Lung (tissue), 12 donors: ENCODE measurements around the gene NEIL3. TPM values are rescaled to one million over a fixed set of nuclear protein-coding genes. Genes with fewer than 3 reads are reported as not detected.
A peak's percentile ranks its signal among the peaks of the same experiment; 100 is the strongest.

Experiments used
- ATAC-seq: fragments of 200-7000 bp; cut with Tn5 transposase; one replicate; pipeline ENCODE4 v1.9.1; 2020; ENCODE audit warnings: moderate number of reproducible peaks; ENCODE audit not compliant: insufficient read depth, low FRiP score
- DNase-seq, 3 donors: peaks; one replicate each; pipeline ENCODE4 v3.0.0-alpha.2; 2013 to 2017
- H3K27ac ChIP-seq, 2 donors: one replicate each; pipeline ENCODE4 v1.5.1; 2013; ENCODE audit warnings: mild to moderate bottlenecking in 2 of 2, moderate library complexity in 2 of 2, control low read depth in 1 of 2, inconsistent platforms in 1 of 2, low read depth in 1 of 2, low read length in 1 of 2
- H3K27me3 ChIP-seq, 3 donors: one replicate each; pipeline ENCODE4 v1.5.1; 2013; ENCODE audit warnings: low read length in 2 of 3; ENCODE audit not compliant: control insufficient read depth in 3 of 3, insufficient read depth in 3 of 3
- H3K36me3 ChIP-seq, 4 donors: one replicate each; pipeline ENCODE4 v1.5.1; 2013; ENCODE audit warnings: low read length in 4 of 4, mild to moderate bottlenecking in 1 of 4, moderate library complexity in 1 of 4; ENCODE audit not compliant: control insufficient read depth in 4 of 4, insufficient read depth in 4 of 4
- H3K4me1 ChIP-seq, 5 donors: one replicate each; pipeline ENCODE4 v1.5.1; 2013; ENCODE audit warnings: low read length in 5 of 5, mild to moderate bottlenecking in 2 of 5, moderate library complexity in 1 of 5; ENCODE audit not compliant: control insufficient read depth in 5 of 5, insufficient read depth in 5 of 5
- H3K4me3 ChIP-seq: one replicate; pipeline ENCODE4 v1.5.1; 2013; ENCODE audit warnings: mild to moderate bottlenecking, control low read depth, moderate library complexity
- H3K9ac ChIP-seq, 2 donors: one replicate each; pipeline ENCODE4 v1.5.1; 2013; ENCODE audit warnings: low read length in 2 of 2, control low read depth in 1 of 2; ENCODE audit not compliant: insufficient read depth in 1 of 2
- H3K9me3 ChIP-seq, 4 donors: one replicate each; pipeline ENCODE4 v1.5.1; 2013; ENCODE audit warnings: low read length in 3 of 4, mild to moderate bottlenecking in 1 of 4, moderate library complexity in 1 of 4; ENCODE audit not compliant: control insufficient read depth in 4 of 4, insufficient read depth in 3 of 4
- WGBS, 2 donors: extraction: QIAGEN DNeasy Blood & Tissue Kit; methylation state at CpG; one replicate each; pipeline ENCODE4 v1.1.7; 2013; 5-methylcytosine and 5-hydroxymethylcytosine counted together
- polyA plus RNA-seq, 2 donors: library from polyadenylated mRNA; stranded (reverse); fragments of 200-250 nt; gene quantifications; one replicate each; pipeline ENCODE4 v1.2.1, GENCODE V29; 2013
- total RNA-seq, 2 donors: library from RNA; depleted of rRNA in 1 of 2; stranded (reverse); fragments of >200 nt in 1 of 2; gene quantifications; one replicate each; pipeline ENCODE4 v1.2.1, GENCODE V29; 2014 to 2021
- TF ChIP-seq, protein P1 (sequence below): IDR thresholded peaks from 2 replicates; pipeline ENCODE4 v1.5.1; 2012; ENCODE audit warnings: mild to moderate bottlenecking; ENCODE audit errors: control extremely low read depth, extremely low read depth
- donor health status: control.
- donor health status: control.
- donor health status: Bipolar disorder and iron deficiency.
- donor health status: healthy.
- donor health status: DM: yes; HTN: yes; CAD: no.

Gene NEIL3
- total and polyA plus RNA-seq, 4 donors, result 0.22 to 2.0 (median 0.32) TPM

GRCh38 chr4:177376024-177376423 lies 66.3 kb downstream of the NEIL3 start:
- Histone ChIP-seq H3K9ac (no peak overlapping the region), H3K36me3 (no peaks in the 10 kb centered on the region), H3K27ac (no peak overlapping the region), H3K4me3 (no peak overlapping the region), H3K27me3 (no peaks in the 10 kb centered on the region), H3K9me3 (no peaks in the 10 kb centered on the region), H3K4me1 (peaks cover 0 to 10% (median 4%) of the 10 kb centered on the region in 5 donors)
- peak in 1 of 3 donors; percentile 18 for DNase-seq
- TF ChIP-seq, protein P1, sequence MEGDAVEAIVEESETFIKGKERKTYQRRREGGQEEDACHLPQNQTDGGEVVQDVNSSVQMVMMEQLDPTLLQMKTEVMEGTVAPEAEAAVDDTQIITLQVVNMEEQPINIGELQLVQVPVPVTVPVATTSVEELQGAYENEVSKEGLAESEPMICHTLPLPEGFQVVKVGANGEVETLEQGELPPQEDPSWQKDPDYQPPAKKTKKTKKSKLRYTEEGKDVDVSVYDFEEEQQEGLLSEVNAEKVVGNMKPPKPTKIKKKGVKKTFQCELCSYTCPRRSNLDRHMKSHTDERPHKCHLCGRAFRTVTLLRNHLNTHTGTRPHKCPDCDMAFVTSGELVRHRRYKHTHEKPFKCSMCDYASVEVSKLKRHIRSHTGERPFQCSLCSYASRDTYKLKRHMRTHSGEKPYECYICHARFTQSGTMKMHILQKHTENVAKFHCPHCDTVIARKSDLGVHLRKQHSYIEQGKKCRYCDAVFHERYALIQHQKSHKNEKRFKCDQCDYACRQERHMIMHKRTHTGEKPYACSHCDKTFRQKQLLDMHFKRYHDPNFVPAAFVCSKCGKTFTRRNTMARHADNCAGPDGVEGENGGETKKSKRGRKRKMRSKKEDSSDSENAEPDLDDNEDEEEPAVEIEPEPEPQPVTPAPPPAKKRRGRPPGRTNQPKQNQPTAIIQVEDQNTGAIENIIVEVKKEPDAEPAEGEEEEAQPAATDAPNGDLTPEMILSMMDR, result no peak
- WGBS, 2 donors, result 63 to 75% methylated on average over 2 of the region's 2 CpGs
- ATAC-seq, result no peak

DNA sequence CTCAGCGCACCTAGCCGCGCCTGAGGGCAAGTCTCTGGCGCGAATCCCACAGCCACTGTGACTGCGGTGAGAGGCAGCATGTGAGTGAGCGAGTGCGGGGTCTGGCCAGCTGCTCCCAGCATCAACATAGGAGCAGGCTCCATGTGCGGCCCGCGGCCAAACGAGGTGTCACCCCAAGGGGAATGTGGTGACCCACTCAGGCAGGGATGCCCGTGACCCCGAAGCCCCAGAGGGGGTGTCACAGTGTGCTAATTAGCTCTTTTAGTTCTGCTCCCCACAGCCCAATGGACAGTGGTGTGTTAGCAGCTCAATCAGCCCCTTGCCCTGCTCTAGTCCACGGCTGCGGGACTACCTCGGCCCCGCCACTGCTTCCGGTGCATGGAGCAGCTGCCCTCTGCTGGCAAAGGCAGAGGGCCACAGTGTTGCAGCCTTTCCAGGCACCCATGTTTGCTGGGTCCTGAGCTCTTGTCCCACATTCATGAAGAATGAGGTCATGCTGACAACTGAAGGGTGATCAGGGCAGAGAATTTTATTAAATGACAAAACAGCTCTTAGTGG lies 71.1 kb downstream of the NEIL3 start:
- H3K36me3 ChIP-seq, result no peaks in the 10 kb centered on the region
- TF ChIP-seq, protein P1, result no peak
- H3K9me3 ChIP-seq, result no peaks in the 10 kb centered on the region
- WGBS, 2 donors, result 97 to 98% methylated on average over 19 of the region's 19 CpGs
- H3K4me3 ChIP-seq, result no peak overlapping the region
- no peak for ATAC-seq
- no peaks in the 10 kb centered on the region for H3K4me1 ChIP-seq
- no peak overlapping the region for H3K9ac ChIP-seq
- no peaks in the 10 kb centered on the region for H3K27me3 ChIP-seq
- DNase-seq, result no peak
- no peak overlapping the region for H3K27ac ChIP-seq

- no peaks in the 10 kb centered on the region for H3K9me3 ChIP-seq
- H3K36me3 ChIP-seq, result no peaks in the 10 kb centered on the region
- no peak overlapping the region for H3K9ac ChIP-seq
- H3K27me3 ChIP-seq, result no peaks in the 10 kb centered on the region
- H3K27ac ChIP-seq, result no peak overlapping the region
- 97 to 98% methylated on average over 10 to 13 of the region's 13 CpGs for WGBS, 2 donors
- ATAC-seq (no peak), DNase-seq (no peak)
- TF ChIP-seq, protein P1, result no peak
- no peaks in the 10 kb centered on the region for H3K4me1 ChIP-seq
- no peak overlapping the region for H3K4me3 ChIP-seq
Measured at GRCh38 chr4:177381762-177382310, 72.2 kb downstream of the NEIL3 start.

DNA sequence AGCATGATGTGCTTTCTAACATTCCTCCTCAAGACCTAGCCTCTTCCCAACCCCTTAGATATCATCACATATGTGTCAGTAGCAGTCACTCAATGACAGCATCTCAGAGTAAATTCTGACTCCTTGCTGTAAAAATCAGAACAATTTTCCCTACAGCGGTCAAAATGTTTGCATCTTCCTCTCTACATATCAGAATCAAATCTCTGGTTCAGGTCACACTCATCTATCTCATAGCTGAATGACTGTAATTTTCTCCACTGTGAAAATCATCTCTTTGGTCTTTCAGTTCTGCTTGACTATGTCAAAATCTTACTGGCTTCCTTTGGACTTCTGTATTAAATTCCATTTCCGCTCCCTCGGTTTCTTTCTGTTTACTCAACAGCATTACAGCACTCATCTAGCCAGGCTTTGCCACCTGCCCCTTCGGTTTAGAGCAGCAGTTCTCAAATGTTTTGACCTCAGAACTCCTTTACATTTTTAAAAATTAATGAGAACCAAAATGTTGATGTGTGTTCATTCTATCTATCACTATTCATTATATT lies 75.3 kb downstream of the NEIL3 start:
- Histone ChIP-seq H3K36me3 (no peaks in the 10 kb centered on the region), H3K4me1 (no peaks in the 10 kb centered on the region), H3K4me3 (no peak overlapping the region), H3K9me3 (no peaks in the 10 kb centered on the region), H3K9ac (no peak overlapping the region), H3K27ac (no peak overlapping the region), H3K27me3 (no peaks in the 10 kb centered on the region)
- TF ChIP-seq, protein P1, result no peak
- 63 to 82% methylated on average over 4 of the region's 4 CpGs for WGBS, 2 donors
- ATAC-seq, result no peak
- DNase-seq, result no peak
